ENCODE results near the gene SLC9A1. TPM values are rescaled to one million over a fixed set of nuclear protein-coding genes. Genes with fewer than 3 reads are reported as not detected.

The SLC9A1 gene
- total RNA-seq, 2 donors from 2014 or later: 22.9 to 30.4 TPM

DNA sequence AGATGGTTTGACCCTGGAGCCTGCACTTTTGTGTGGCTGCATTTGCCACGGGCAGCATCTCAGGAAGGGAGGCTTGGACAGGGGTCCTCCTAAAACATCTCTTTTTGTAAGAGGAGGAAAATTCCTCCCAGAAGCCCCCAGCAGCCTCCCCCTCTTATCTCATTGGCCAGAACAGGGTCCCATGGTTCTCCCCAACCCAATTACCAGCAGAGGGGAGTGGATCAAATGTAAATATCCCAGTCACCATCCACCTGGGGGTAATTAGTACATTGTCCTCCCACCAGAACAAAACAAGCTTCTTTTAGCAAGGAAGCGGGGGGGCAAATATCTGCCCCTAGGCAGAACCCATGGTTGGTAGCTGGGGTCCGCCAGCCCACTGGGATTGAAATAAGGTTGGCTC, 97.5 kb downstream of the SLC9A1 start:
- H3K4me1 ChIP-seq (replicated peaks): no peaks in the 10 kb centered on the region
- no peak overlapping the region for H3K4me3 ChIP-seq
- intact Hi-C loops (cut with DNase I): no loop called here
- WGBS: 61% methylated on average over 3 of the region's 3 CpGs
- no peaks in the 10 kb centered on the region for H3K36me3 ChIP-seq
- peak overlapping the region in 1 of 2 donors; percentile 30 for H3K27ac ChIP-seq
- no peaks in the 10 kb centered on the region for H3K9me3 ChIP-seq
- no peaks in the 10 kb centered on the region for H3K27me3 ChIP-seq (replicated peaks; ENCODE audit: insufficient read depth)
- no peak for DNase-seq (ENCODE audit: low spot score)
- TF ChIP-seq POLR2A (IDR thresholded peaks at IDR 0.05) (no peak), POLR2AphosphoS5 (IDR thresholded peaks at IDR 0.05) (no peak)
- TF ChIP-seq, protein P1, sequence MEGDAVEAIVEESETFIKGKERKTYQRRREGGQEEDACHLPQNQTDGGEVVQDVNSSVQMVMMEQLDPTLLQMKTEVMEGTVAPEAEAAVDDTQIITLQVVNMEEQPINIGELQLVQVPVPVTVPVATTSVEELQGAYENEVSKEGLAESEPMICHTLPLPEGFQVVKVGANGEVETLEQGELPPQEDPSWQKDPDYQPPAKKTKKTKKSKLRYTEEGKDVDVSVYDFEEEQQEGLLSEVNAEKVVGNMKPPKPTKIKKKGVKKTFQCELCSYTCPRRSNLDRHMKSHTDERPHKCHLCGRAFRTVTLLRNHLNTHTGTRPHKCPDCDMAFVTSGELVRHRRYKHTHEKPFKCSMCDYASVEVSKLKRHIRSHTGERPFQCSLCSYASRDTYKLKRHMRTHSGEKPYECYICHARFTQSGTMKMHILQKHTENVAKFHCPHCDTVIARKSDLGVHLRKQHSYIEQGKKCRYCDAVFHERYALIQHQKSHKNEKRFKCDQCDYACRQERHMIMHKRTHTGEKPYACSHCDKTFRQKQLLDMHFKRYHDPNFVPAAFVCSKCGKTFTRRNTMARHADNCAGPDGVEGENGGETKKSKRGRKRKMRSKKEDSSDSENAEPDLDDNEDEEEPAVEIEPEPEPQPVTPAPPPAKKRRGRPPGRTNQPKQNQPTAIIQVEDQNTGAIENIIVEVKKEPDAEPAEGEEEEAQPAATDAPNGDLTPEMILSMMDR (IDR thresholded peaks at IDR 0.05): no peak

DNA sequence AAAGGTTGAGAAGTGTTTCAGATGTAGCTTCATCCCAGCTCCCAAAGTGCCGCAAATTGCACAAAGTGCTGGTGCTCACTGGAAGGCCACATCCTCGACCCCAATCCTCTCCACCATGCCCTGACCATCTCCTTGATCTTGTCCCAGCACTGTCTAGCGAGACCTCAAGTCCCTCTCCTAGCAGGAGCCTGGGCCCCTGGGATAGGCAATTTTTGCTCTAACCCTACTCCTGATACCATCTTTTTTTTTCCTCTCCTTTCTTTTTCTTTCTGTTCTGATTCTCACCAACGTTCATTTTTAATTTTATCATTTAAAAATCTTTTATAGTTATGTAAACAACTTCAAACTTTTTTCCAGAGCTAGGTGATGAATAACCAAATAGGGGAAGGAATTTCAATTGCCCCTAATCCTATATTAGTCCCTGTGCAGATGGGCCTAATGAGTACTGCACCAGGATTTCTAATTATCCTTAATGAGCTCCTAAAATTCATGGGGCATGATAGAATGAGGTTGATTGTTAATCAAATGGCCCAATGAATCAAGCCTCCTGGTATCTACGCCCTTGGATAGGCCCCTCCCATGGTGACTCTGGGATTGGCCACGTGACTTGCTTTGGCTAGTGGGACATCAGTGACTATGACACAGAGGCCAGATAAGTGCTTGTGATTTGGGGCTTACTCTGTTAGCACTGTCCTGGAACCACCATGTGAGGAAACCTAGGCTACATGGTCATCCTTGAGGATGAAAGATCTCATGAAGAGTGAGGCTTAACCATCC, 100.8 kb downstream of the SLC9A1 start:
- H3K4me1 ChIP-seq (replicated peaks): no peaks in the 10 kb centered on the region
- TF ChIP-seq, protein P1 (IDR thresholded peaks at IDR 0.05): no peak
- TF ChIP-seq POLR2A (IDR thresholded peaks at IDR 0.05) (no peak), POLR2AphosphoS5 (IDR thresholded peaks at IDR 0.05) (no peak)
- intact Hi-C loops (cut with DNase I): no loop called here
- no peak overlapping the region for H3K4me3 ChIP-seq
- 80% methylated on average over 6 of the region's 6 CpGs for WGBS
- H3K27ac ChIP-seq: no peak overlapping the region
- no peaks in the 10 kb centered on the region for H3K36me3 ChIP-seq
- no peaks in the 10 kb centered on the region for H3K27me3 ChIP-seq (replicated peaks; ENCODE audit: insufficient read depth)
- H3K9me3 ChIP-seq: no peaks in the 10 kb centered on the region
- no peak for DNase-seq (ENCODE audit: low spot score)

DNA sequence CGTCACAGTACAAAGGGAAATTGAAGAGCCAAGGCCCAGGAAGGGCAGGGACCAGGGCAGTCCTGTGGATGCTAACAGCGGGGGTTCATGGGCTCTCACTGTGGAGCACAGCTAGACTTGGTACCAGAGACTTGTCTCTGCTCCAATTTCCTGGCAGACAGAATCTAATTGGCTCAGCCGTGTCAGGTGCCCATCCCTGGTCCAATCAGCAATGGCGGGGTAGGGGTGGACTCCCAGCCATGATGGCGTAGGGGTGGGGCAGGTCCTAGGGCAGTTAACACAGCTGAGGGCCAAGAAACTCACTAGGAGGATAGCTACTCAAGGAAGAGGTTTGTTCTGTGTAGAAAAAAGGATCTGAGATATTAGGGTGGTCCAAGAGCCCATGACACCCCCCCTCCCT, 102.4 kb downstream of the SLC9A1 start:
- Histone ChIP-seq H3K36me3 (no peaks in the 10 kb centered on the region), H3K9me3 (no peaks in the 10 kb centered on the region), H3K27ac (no peak overlapping the region), H3K4me1 (replicated peaks) (no peaks in the 10 kb centered on the region), H3K4me3 (no peak overlapping the region), H3K27me3 (replicated peaks; ENCODE audit: insufficient read depth) (no peaks in the 10 kb centered on the region)
- intact Hi-C loops (cut with DNase I): no loop called here
- TF ChIP-seq POLR2AphosphoS5 (IDR thresholded peaks at IDR 0.05) (no peak), POLR2A (IDR thresholded peaks at IDR 0.05) (no peak)
- TF ChIP-seq, protein P1 (IDR thresholded peaks at IDR 0.05): no peak
- 96% methylated on average over 5 of the region's 5 CpGs for WGBS
- no peak for DNase-seq (ENCODE audit: low spot score)

DNA sequence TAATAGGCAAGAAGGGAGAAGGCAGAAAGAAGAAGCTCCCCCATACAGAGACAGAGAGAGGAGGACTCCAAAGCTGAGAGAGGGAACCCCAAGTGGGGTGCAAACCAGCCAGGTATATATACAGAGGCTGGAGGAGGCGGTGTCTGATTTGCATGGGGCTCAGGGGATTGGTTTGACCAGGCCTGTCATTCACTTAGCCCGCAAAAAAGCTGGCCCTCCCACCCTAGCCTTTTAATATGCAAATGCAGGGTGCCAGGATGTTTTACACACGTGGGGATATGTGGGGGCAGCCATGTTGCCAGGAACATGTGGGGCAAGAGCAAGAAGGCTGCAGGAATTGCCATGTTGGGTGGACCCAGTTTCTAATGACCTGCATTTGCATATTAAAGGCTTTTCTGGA, 105.3 kb downstream of the SLC9A1 start:
- intact Hi-C loops (cut with DNase I): loop anchor here (10.0 kb wide), 1 partner anchor 345 kb away; the partner anchor contains the start of gene GPR3
- no peak overlapping the region for H3K4me3 ChIP-seq

More for the DNA sequence above, 105.3 kb downstream of the SLC9A1 start:
- no peaks in the 10 kb centered on the region for H3K4me1 ChIP-seq (replicated peaks)
- H3K27ac ChIP-seq: no peak overlapping the region
- no peaks in the 10 kb centered on the region for H3K36me3 ChIP-seq
- no peaks in the 10 kb centered on the region for H3K27me3 ChIP-seq (replicated peaks; ENCODE audit: insufficient read depth)
- 66% methylated on average over 3 of the region's 3 CpGs for WGBS
- H3K9me3 ChIP-seq: no peaks in the 10 kb centered on the region
- TF ChIP-seq POLR2AphosphoS5 (IDR thresholded peaks at IDR 0.05): no peak
- TF ChIP-seq, protein P1 (IDR thresholded peaks at IDR 0.05): no peak
- TF ChIP-seq POLR2A (IDR thresholded peaks at IDR 0.05): no peak
- no peak for DNase-seq (ENCODE audit: low spot score)
